T-helper 17 cell (primary cell): ENCODE measurements around the gene WFDC9. TPM values are rescaled to one million over a fixed set of nuclear protein-coding genes. Genes with fewer than 3 reads are reported as not detected.
"Not testable (repeated sequence)": the region's sequence is repeated elsewhere in the genome, so short reads cannot be mapped to it uniquely, and the experiment has no call there.

Source experiments
- ATAC-seq: fragments of 150-1000 bp; cut with Tn5 transposase; 2 replicates; pipeline ENCODE4 v1.10.0; 2021; ENCODE audit warnings: mild to moderate bottlenecking, moderate library complexity
- DNase-seq, 3 donors: peaks; one replicate each; pipeline versions ENCODE4 v3.0.0 to v3.0.0-alpha.2; 2020 to 2021
- H3K9me3 ChIP-seq: one replicate; pipeline ENCODE4 v1.7.0; 2013; ENCODE audit warnings: low read length, mild to moderate bottlenecking; ENCODE audit not compliant: control insufficient read depth, poor library complexity, severe bottlenecking
- H3K27ac Mint-ChIP-seq: one replicate; pipeline ENCODE4 v1.8.0; 2022; ENCODE audit warnings: mild to moderate bottlenecking, moderate library complexity, mixed read lengths
- H3K27me3 Mint-ChIP-seq: one replicate; pipeline ENCODE4 v1.8.0; 2022; ENCODE audit warnings: mixed read lengths
- H3K36me3 Mint-ChIP-seq: one replicate; pipeline ENCODE4 v1.8.0; 2022; ENCODE audit warnings: low read depth, mixed read lengths
- H3K4me1 Mint-ChIP-seq: one replicate; pipeline ENCODE4 v1.8.0; 2022; ENCODE audit warnings: mild to moderate bottlenecking, mixed read lengths
- H3K4me3 Mint-ChIP-seq: one replicate; pipeline ENCODE4 v1.8.0; 2022; ENCODE audit warnings: mild to moderate bottlenecking, moderate library complexity, mixed read lengths
- total RNA-seq, 4 donors: library from RNA in 2 of 4; stranded (reverse) in 2 of 4; gene quantifications; one replicate each; pipeline ENCODE4 v1.2.3 and lab custom pipeline; 2022 to 2026

The WFDC9 gene
- total RNA-seq, result not detected
- 0 reads per million in 2 donors for total RNA-seq (lab: John Stamatoyannopoulos, UW)

GRCh38 chr20:45631184-45631583 lies at the start of gene WFDC9:
Gene WFDC9, minus strand, starts transcription at chr20:45631284. Its CDS starts 21,103 bp downstream, at chr20:45610181.
- Mint-ChIP-seq H3K27ac (no peak within 1 kb of the TSS), H3K4me1 (peaks cover 5% of the 10 kb centered on the region), H3K27me3 (peaks cover 54% of the 10 kb centered on the region), H3K4me3 (no peak within 1 kb of the TSS), H3K36me3 (no peaks in the 10 kb centered on the region)
- DNase-seq (no peak), ATAC-seq (no peak)
- H3K9me3 ChIP-seq, result peaks cover 3% of the 10 kb centered on the region

GRCh38 chr20:45679650-45680049 lies 48.6 kb upstream of the WFDC9 start:
- peaks cover 4% of the 10 kb centered on the region for H3K9me3 ChIP-seq
- H3K36me3 Mint-ChIP-seq, result no peaks in the 10 kb centered on the region
- no peak overlapping the region for H3K4me3 Mint-ChIP-seq
- no peak for ATAC-seq
- no peak for DNase-seq
- no peak overlapping the region for H3K27ac Mint-ChIP-seq
- H3K27me3 Mint-ChIP-seq, result peaks cover 9% of the 10 kb centered on the region
- H3K4me1 Mint-ChIP-seq, result no peaks in the 10 kb centered on the region

- no peaks in the 10 kb centered on the region for H3K9me3 ChIP-seq
- H3K27ac Mint-ChIP-seq, result no peak overlapping the region
- peaks cover 2% of the 10 kb centered on the region for H3K36me3 Mint-ChIP-seq
- DNase-seq (no peak), ATAC-seq (no peak)
- H3K4me3 Mint-ChIP-seq, result no peak overlapping the region
- no peaks in the 10 kb centered on the region for H3K4me1 Mint-ChIP-seq
- H3K27me3 Mint-ChIP-seq, result peaks cover 16% of the 10 kb centered on the region
Measured at GRCh38 chr20:45672765-45673164, 41.7 kb upstream of the WFDC9 start.

GRCh38 chr20:45670139-45670538 lies 39.1 kb upstream of the WFDC9 start, which contains the start of gene WFDC11:
Gene WFDC11, minus strand, starts transcription at chr20:45670239. Its CDS starts 19,639 bp downstream, at chr20:45650600.
- Mint-ChIP-seq H3K4me3 (no peak within 1 kb of the TSS), H3K4me1 (no peaks in the 10 kb centered on the region), H3K27me3 (peaks cover 20% of the 10 kb centered on the region), H3K27ac (no peak within 1 kb of the TSS), H3K36me3 (peaks cover 2% of the 10 kb centered on the region)
- ATAC-seq (no peak), DNase-seq (no peak)
- H3K9me3 ChIP-seq, result no peaks in the 10 kb centered on the region

- not testable (repeated sequence) for H3K4me1 Mint-ChIP-seq, ATAC-seq, DNase-seq, H3K9me3 ChIP-seq, H3K27ac Mint-ChIP-seq, H3K36me3 Mint-ChIP-seq, H3K4me3 Mint-ChIP-seq, H3K27me3 Mint-ChIP-seq
Measured at GRCh38 chr20:45657038-45657437, 26.0 kb upstream of the WFDC9 start.

GRCh38 chr20:45651726-45652125 lies 20.6 kb upstream of the WFDC9 start:
- H3K9me3 ChIP-seq, DNase-seq, H3K27ac Mint-ChIP-seq, H3K4me3 Mint-ChIP-seq, ATAC-seq, H3K36me3 Mint-ChIP-seq, H3K4me1 Mint-ChIP-seq: not testable (repeated sequence)
- peaks cover 44% of the 10 kb centered on the region for H3K27me3 Mint-ChIP-seq

GRCh38 chr20:45649312-45649863 lies 18.3 kb upstream of the WFDC9 start:
- ATAC-seq (no peak), DNase-seq (no peak)
- Mint-ChIP-seq H3K27ac (no peak overlapping the region), H3K4me3 (no peak overlapping the region), H3K4me1 (peaks cover 2% of the 10 kb centered on the region), H3K36me3 (peaks cover 5% of the 10 kb centered on the region), H3K27me3 (peaks cover 48% of the 10 kb centered on the region)
- no peaks in the 10 kb centered on the region for H3K9me3 ChIP-seq

GRCh38 chr20:45647441-45648050 lies 16.5 kb upstream of the WFDC9 start:
- H3K4me3 Mint-ChIP-seq, result no peak overlapping the region
- peaks cover 57% of the 10 kb centered on the region for H3K27me3 Mint-ChIP-seq
- no peak overlapping the region for H3K27ac Mint-ChIP-seq
- ATAC-seq (no peak), DNase-seq (no peak)
- H3K36me3 Mint-ChIP-seq, result peaks cover 5% of the 10 kb centered on the region
- H3K9me3 ChIP-seq, result no peaks in the 10 kb centered on the region
- H3K4me1 Mint-ChIP-seq, result peaks cover 4% of the 10 kb centered on the region

- no peak overlapping the region for H3K27ac Mint-ChIP-seq
- no peaks in the 10 kb centered on the region for H3K9me3 ChIP-seq
- no peak for ATAC-seq
- peaks cover 4% of the 10 kb centered on the region for H3K4me1 Mint-ChIP-seq
- no peak for DNase-seq
- H3K36me3 Mint-ChIP-seq, result peaks cover 5% of the 10 kb centered on the region
- peaks cover 57% of the 10 kb centered on the region for H3K27me3 Mint-ChIP-seq
- no peak overlapping the region for H3K4me3 Mint-ChIP-seq
Measured at GRCh38 chr20:45646875-45647274, 15.8 kb upstream of the WFDC9 start.

- not testable (repeated sequence) for DNase-seq, H3K4me3 Mint-ChIP-seq, H3K4me1 Mint-ChIP-seq, H3K27ac Mint-ChIP-seq, H3K9me3 ChIP-seq, H3K36me3 Mint-ChIP-seq, ATAC-seq
- peaks cover 52% of the 10 kb centered on the region for H3K27me3 Mint-ChIP-seq
Measured at GRCh38 chr20:45645869-45646268, 14.8 kb upstream of the WFDC9 start.

- not testable (repeated sequence) for H3K4me1 Mint-ChIP-seq, H3K36me3 Mint-ChIP-seq, H3K4me3 Mint-ChIP-seq, H3K27ac Mint-ChIP-seq, DNase-seq, H3K9me3 ChIP-seq, ATAC-seq
- H3K27me3 Mint-ChIP-seq, result peaks cover 44% of the 10 kb centered on the region
Measured at GRCh38 chr20:45641076-45641475, 10.0 kb upstream of the WFDC9 start.

GRCh38 chr20:45639687-45640086 lies 8.6 kb upstream of the WFDC9 start:
- peaks cover 4% of the 10 kb centered on the region for H3K4me1 Mint-ChIP-seq
- no peak overlapping the region for H3K27ac Mint-ChIP-seq
- ATAC-seq, result no peak
- H3K9me3 ChIP-seq, result no peaks in the 10 kb centered on the region
- no peak for DNase-seq
- H3K27me3 Mint-ChIP-seq, result peaks cover 42% of the 10 kb centered on the region
- peaks cover 2% of the 10 kb centered on the region for H3K36me3 Mint-ChIP-seq
- H3K4me3 Mint-ChIP-seq, result no peak overlapping the region

GRCh38 chr20:45636513-45636912 lies 5.4 kb upstream of the WFDC9 start:
- Mint-ChIP-seq H3K4me3 (no peak overlapping the region), H3K27me3 (peaks cover 41% of the 10 kb centered on the region), H3K4me1 (no peaks in the 10 kb centered on the region), H3K36me3 (no peaks in the 10 kb centered on the region), H3K27ac (no peak overlapping the region)
- ATAC-seq, result no peak
- no peak for DNase-seq
- no peaks in the 10 kb centered on the region for H3K9me3 ChIP-seq

- H3K27ac Mint-ChIP-seq, result no peak overlapping the region
- peaks cover 54% of the 10 kb centered on the region for H3K27me3 Mint-ChIP-seq
- DNase-seq (no peak), ATAC-seq (no peak)
- H3K4me3 Mint-ChIP-seq, result no peak overlapping the region
- H3K9me3 ChIP-seq, result peaks cover 3% of the 10 kb centered on the region
- peaks cover 5% of the 10 kb centered on the region for H3K4me1 Mint-ChIP-seq
- H3K36me3 Mint-ChIP-seq, result no peaks in the 10 kb centered on the region
Measured at GRCh38 chr20:45630371-45630770, 713 bp downstream of the WFDC9 start.
